ENCODE data around the gene KPNA3.

GRCh38 chr13:49693877-49694276, 98.6 kb downstream of the KPNA3 start:
- TF ChIP-seq CTCF (IDR thresholded peaks at IDR 0.05; ENCODE audit: extremely low read depth in 1 of 2, insufficient read depth in 1 of 2, low read depth in 1 of 2, low read length in 2 of 2) (no peak), EZH2 (IDR thresholded peaks at IDR 0.05; ENCODE audit: borderline replicate concordance, low read depth, low read length, severe bottlenecking) (no peak), POLR2A (IDR thresholded peaks at IDR 0.05; ENCODE audit: low read depth, low read length) (no peak), GATA2 (IDR thresholded peaks at IDR 0.05; ENCODE audit: insufficient read depth, insufficient read length, low read depth, low read length) (no peak), MAX (IDR thresholded peaks at IDR 0.05; ENCODE audit: insufficient read depth, insufficient read length) (no peak), MYC (IDR thresholded peaks at IDR 0.05; ENCODE audit: low read depth, low read length) (no peak), POLR2AphosphoS5 (IDR thresholded peaks at IDR 0.05; ENCODE audit: insufficient read depth, low read depth, low read length) (no peak), FOS (IDR thresholded peaks at IDR 0.05; ENCODE audit: borderline replicate concordance, insufficient read depth, low read length) (no peak)
